Left kidney (tissue), 1 donor: ENCODE results near the gene MIER2. TPM values are rescaled to one million over a fixed set of nuclear protein-coding genes. Genes with fewer than 3 reads are reported as not detected.

Experiments used
- polyA plus RNA-seq: library from polyadenylated mRNA; unstranded; fragments of 120-200 nt; gene quantifications from one replicate; pipeline ENCODE4 v1.2.1, GENCODE V29; 2013; ENCODE audit not compliant: insufficient read length

MIER2 gene
- polyA plus RNA-seq, 1 donor: 22.7 TPM

Other genes starting within 250 kb of the MIER2 start
- gene OR4F17, start 237.7 kb downstream of the MIER2 start, polyA plus RNA-seq: 0.23 TPM
- 1.2 TPM for gene PLPP2, start 53.4 kb downstream of the MIER2 start, polyA plus RNA-seq
- 1.5 TPM for gene C2CD4C, start 64.4 kb upstream of the MIER2 start, polyA plus RNA-seq
- gene SHC2, start 116.2 kb upstream of the MIER2 start, polyA plus RNA-seq: 27.7 TPM
- gene MADCAM1, start 151.7 kb upstream of the MIER2 start, polyA plus RNA-seq: 1.8 TPM
- 5.9 TPM for gene TPGS1, start 162.7 kb upstream of the MIER2 start, polyA plus RNA-seq
- gene CDC34, start 187.0 kb upstream of the MIER2 start, polyA plus RNA-seq: 46.2 TPM
- 0.15 TPM for gene GZMM, start 199.3 kb upstream of the MIER2 start, polyA plus RNA-seq
- gene BSG, start 227.8 kb upstream of the MIER2 start, polyA plus RNA-seq: 366 TPM
- 0.32 TPM for gene HCN2, start 245.1 kb upstream of the MIER2 start, polyA plus RNA-seq